GM23248 (cell line): ENCODE data around the gene YWHAB. TPM values are rescaled to one million over a fixed set of nuclear protein-coding genes. Genes with fewer than 3 reads are reported as not detected.

Source experiments
- DNase-seq: peaks from one replicate; pipeline ENCODE4 v3.0.0-alpha.2; 2015
- H2AFZ ChIP-seq: fragments of 200-600 bp; sonication (generic); 2 replicates; pipeline ENCODE4 v1.6.1; 2016; ENCODE audit warnings: antibody characterized with exemption
- H3F3A ChIP-seq: fragments of 200-600 bp; sonication (generic); 2 replicates; pipeline ENCODE4 v1.6.1; 2016; ENCODE audit warnings: mild to moderate bottlenecking, antibody characterized with exemption, mixed run types; ENCODE audit not compliant: insufficient read depth
- H3K27ac ChIP-seq: fragments of 200-600 bp; sonication (generic); 2 replicates; pipeline ENCODE4 v1.5.1; 2016; ENCODE audit warnings: mild to moderate bottlenecking
- H3K27me3 ChIP-seq: fragments of 200-600 bp; sonication (generic); replicated peaks from 2 replicates; pipeline ENCODE4 v1.6.1; 2016; ENCODE audit warnings: mild to moderate bottlenecking; ENCODE audit not compliant: insufficient read depth
- H3K36me3 ChIP-seq: fragments of 200-600 bp; sonication (generic); 2 replicates; pipeline ENCODE4 v1.6.1; 2016; ENCODE audit warnings: low read depth, mild to moderate bottlenecking
- H3K4me1 ChIP-seq: fragments of 200-600 bp; sonication (generic); 2 replicates; pipeline ENCODE4 v1.6.1; 2016; ENCODE audit warnings: mild to moderate bottlenecking; ENCODE audit not compliant: insufficient read depth
- H3K4me2 ChIP-seq: fragments of 200-600 bp; sonication (generic); one replicate; pipeline ENCODE4 v1.6.1; 2016; ENCODE audit warnings: mild to moderate bottlenecking; ENCODE audit not compliant: unreplicated experiment
- H3K4me3 ChIP-seq: fragments of 200-600 bp; sonication (generic); 2 replicates; pipeline ENCODE4 v1.5.1; 2016; ENCODE audit warnings: mild to moderate bottlenecking
- H3K79me2 ChIP-seq: fragments of 200-600 bp; sonication (generic); 2 replicates; pipeline ENCODE4 v1.6.1; 2016; ENCODE audit warnings: mild to moderate bottlenecking; ENCODE audit not compliant: insufficient read depth
- H3K9ac ChIP-seq: fragments of 200-600 bp; sonication (generic); 2 replicates; pipeline ENCODE4 v1.6.1; 2016; ENCODE audit warnings: mild to moderate bottlenecking
- H3K9me2 ChIP-seq: fragments of 200-600 bp; sonication (generic); 2 replicates; pipeline ENCODE4 v1.6.1; 2016; ENCODE audit warnings: mixed run types, mild to moderate bottlenecking, moderate library complexity; ENCODE audit not compliant: insufficient read depth
- H3K9me3 ChIP-seq: fragments of 200-600 bp; sonication (generic); one replicate; pipeline ENCODE4 v1.6.1; 2017; ENCODE audit warnings: low read depth
- H4K20me1 ChIP-seq: fragments of 200-600 bp; sonication (generic); 2 replicates; pipeline ENCODE4 v1.6.0; 2016; ENCODE audit not compliant: insufficient read depth
- EZH2 ChIP-seq: fragments of 200-600 bp; sonication (generic); IDR thresholded peaks from 2 replicates; pipeline ENCODE4 v1.6.1; 2018; ENCODE audit warnings: antibody characterized with exemption, mild to moderate bottlenecking; ENCODE audit not compliant: insufficient read depth, poor library complexity, severe bottlenecking
- EZH2phosphoT487 ChIP-seq: fragments of 200-600 bp; sonication (generic); IDR thresholded peaks from 2 replicates; pipeline ENCODE4 v1.6.1; 2018; ENCODE audit warnings: antibody characterized with exemption, moderate library complexity, mild to moderate bottlenecking, low read depth; ENCODE audit not compliant: insufficient read depth
- WGBS, 2 experiments: methylation state at CpG; one replicate each; pipeline ENCODE4 v1.1.6; 2015 to 2017; ENCODE audit warnings: low lambda C conversion rate in 2 of 2, low coverage in 1 of 2; ENCODE audit errors: missing lambda C conversion rate in 2 of 2; 5-methylcytosine and 5-hydroxymethylcytosine counted together
- in situ Hi-C: fragments of 300-500 bp; cut with MboI; formaldehyde crosslinking; loops from 2 replicates; pipeline ENCODE4 v1.15.0; 2020
- polyA plus RNA-seq: library from polyadenylated mRNA; unstranded; fragments of >200 nt; fragmentation: Nextera tagmentation; extraction: Ambion mirVana; gene quantifications from 2 replicates; pipeline ENCODE4 v1.2.1, GENCODE V29; 2016
- total RNA-seq: library from RNA; depleted of rRNA; stranded (reverse); fragments of >200 nt; shearing (Covaris generic); gene quantifications from 2 replicates; pipeline ENCODE4 v1.2.3, GENCODE V29; 2014; rRNA removed

The YWHAB gene
- total and polyA plus RNA-seq, 2 experiments from 2014 or later = 116 to 425 TPM

DNA sequence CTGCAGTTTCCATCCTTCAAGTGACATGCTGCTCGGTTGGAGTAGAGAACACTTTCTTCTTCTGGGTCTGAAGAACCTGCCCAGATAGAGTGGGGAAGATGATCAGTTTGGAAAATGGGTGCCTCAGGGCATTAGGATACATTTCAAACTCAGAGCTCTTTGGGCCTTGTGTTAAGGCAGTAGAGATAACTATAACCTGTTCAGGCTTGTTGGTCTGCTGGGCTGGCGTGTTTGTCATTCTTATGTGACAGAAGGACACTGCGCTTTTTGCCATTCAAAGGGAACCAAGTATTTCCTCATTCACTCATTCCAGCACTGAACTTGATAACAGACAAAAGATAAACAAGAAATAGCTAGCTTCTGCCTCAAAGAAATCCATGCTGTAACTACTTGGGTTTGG, 70.9 kb downstream of the YWHAB start:
- no peaks in the 10 kb centered on the region for H3K9me3 ChIP-seq
- H3K79me2 ChIP-seq = peaks cover 76% of the 10 kb centered on the region
- no peaks in the 10 kb centered on the region for H3K27me3 ChIP-seq
- no peaks in the 10 kb centered on the region for H3K9me2 ChIP-seq
- in situ Hi-C loops = no loop called here
- TF ChIP-seq EZH2phosphoT487 (no peak), EZH2 (no peak)
- WGBS, 2 experiments = 84 to 91% methylated on average over 3 of the region's 3 CpGs
- H3K27ac ChIP-seq = no peak overlapping the region
- H3K4me3 ChIP-seq = no peak overlapping the region
- no peak overlapping the region for H3K4me2 ChIP-seq
- H3F3A ChIP-seq = peaks cover 26% of the 10 kb centered on the region
- peaks cover 8% of the 10 kb centered on the region for H4K20me1 ChIP-seq
- peaks cover 18% of the 10 kb centered on the region for H3K4me1 ChIP-seq
- H3K36me3 ChIP-seq = peaks cover 25% of the 10 kb centered on the region
- DNase-seq = no peak
- no peak overlapping the region for H2AFZ ChIP-seq
- no peak overlapping the region for H3K9ac ChIP-seq

Other genes with a start within 250 kb of the YWHAB start
- 7.0 and 8.6 TPM in 2 replicates for gene ADA, start 234.0 kb upstream of the YWHAB start, total RNA-seq
- gene ADA, start 234.0 kb upstream of the YWHAB start, polyA plus RNA-seq = 17.5 and 19.3 TPM in 2 replicates
- gene CCN5, start 170.3 kb upstream of the YWHAB start, total RNA-seq = 24.5 and 47.3 TPM in 2 replicates
- 20.8 and 23.6 TPM in 2 replicates for gene CCN5, start 170.3 kb upstream of the YWHAB start, polyA plus RNA-seq
- gene KCNK15, start 139.8 kb upstream of the YWHAB start, total RNA-seq = 9.9 and 11.1 TPM in 2 replicates
- gene KCNK15, start 139.8 kb upstream of the YWHAB start, polyA plus RNA-seq = 5.2 and 5.7 TPM in 2 replicates
- gene RIMS4, start 75.2 kb upstream of the YWHAB start, total RNA-seq = 0.22 TPM in 1 of 2 replicates, not detected in the other
- not detected in 2 replicates for gene RIMS4, start 75.2 kb upstream of the YWHAB start, polyA plus RNA-seq
- gene PABPC1L, start 24.4 kb downstream of the YWHAB start, total RNA-seq = 5.9 and 33.5 TPM in 2 replicates
- gene PABPC1L, start 24.4 kb downstream of the YWHAB start, polyA plus RNA-seq = 7.8 and 10.4 TPM in 2 replicates
- gene TOMM34, start 74.7 kb downstream of the YWHAB start, total RNA-seq = 53.0 and 63.8 TPM in 2 replicates
- gene TOMM34, start 74.7 kb downstream of the YWHAB start, polyA plus RNA-seq = 63.4 and 69.9 TPM in 2 replicates
- gene STK4, start 80.8 kb downstream of the YWHAB start, total RNA-seq = 21.9 and 30.4 TPM in 2 replicates
- gene STK4, start 80.8 kb downstream of the YWHAB start, polyA plus RNA-seq = 33.4 and 35.1 TPM in 2 replicates
- 0.11 and 0.25 TPM in 2 replicates for gene KCNS1, start 215.4 kb downstream of the YWHAB start, total RNA-seq
- gene KCNS1, start 215.4 kb downstream of the YWHAB start, polyA plus RNA-seq = 0.55 and 0.99 TPM in 2 replicates
- gene WFDC5, start 229.5 kb downstream of the YWHAB start, total RNA-seq = not detected in 2 replicates
- gene WFDC5, start 229.5 kb downstream of the YWHAB start, polyA plus RNA-seq = not detected in 2 replicates
- not detected in 2 replicates for gene WFDC12, start 238.8 kb downstream of the YWHAB start, total RNA-seq
- not detected in 2 replicates for gene WFDC12, start 238.8 kb downstream of the YWHAB start, polyA plus RNA-seq